Testis (tissue), 2 donors: ENCODE measurements around the gene FOSL1.

ENCODE experiments used
- POLR2A ChIP-seq: fragments of 450-650 bp; IDR thresholded peaks from one replicate; pipeline ENCODE4 v1.6.1; 2017; ENCODE audit warnings: antibody characterized with exemption, mild to moderate bottlenecking, moderate library complexity
- TF ChIP-seq, protein P1 (sequence below), 3 experiments: fragments of 450-650 bp in 2 of 3; fragments of 200-600 bp in 1 of 3; sonication (generic) in 1 of 3; IDR thresholded peaks; one replicate each; pipeline ENCODE4 v1.5.1; 2016 to 2019; ENCODE audit warnings: antibody characterized with exemption in 3 of 3, mild to moderate bottlenecking in 2 of 3, moderate library complexity in 1 of 3

DNA sequence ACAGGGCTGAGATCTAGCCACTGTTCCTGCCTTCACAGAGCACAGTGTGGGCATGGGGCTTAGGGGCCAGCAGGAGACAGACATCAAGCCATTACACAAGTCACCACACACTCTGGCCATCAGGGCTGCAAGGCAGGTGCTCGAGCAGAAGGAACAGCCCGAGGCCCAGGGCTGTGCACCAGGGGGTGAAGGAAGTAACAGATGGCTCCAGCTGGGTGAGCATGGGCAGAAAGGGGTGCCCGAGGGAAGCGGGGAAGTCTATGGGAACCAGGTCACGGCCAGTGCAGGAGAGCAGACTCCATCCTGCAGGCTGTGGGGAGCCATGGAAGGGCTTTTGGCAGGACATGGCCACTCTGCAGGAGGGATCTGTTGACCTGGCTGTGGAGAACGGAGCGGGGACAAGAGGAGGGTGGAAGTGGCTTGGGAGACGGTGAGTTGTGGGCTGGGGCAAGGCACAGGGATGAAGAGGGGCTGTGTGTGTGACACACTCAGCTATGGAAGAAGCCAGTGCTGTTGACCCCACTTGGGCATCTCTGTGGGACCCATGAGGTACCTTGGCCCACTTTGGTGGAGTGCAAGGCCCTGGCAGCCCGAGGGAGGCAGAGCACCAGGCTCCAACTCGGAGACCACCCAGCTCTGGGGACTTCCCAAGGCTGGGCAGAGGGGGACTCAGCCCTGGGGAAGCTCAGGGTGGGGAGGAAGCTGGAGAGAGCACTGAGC, 15.1 kb upstream of the FOSL1 start:
- TF ChIP-seq, protein P1, sequence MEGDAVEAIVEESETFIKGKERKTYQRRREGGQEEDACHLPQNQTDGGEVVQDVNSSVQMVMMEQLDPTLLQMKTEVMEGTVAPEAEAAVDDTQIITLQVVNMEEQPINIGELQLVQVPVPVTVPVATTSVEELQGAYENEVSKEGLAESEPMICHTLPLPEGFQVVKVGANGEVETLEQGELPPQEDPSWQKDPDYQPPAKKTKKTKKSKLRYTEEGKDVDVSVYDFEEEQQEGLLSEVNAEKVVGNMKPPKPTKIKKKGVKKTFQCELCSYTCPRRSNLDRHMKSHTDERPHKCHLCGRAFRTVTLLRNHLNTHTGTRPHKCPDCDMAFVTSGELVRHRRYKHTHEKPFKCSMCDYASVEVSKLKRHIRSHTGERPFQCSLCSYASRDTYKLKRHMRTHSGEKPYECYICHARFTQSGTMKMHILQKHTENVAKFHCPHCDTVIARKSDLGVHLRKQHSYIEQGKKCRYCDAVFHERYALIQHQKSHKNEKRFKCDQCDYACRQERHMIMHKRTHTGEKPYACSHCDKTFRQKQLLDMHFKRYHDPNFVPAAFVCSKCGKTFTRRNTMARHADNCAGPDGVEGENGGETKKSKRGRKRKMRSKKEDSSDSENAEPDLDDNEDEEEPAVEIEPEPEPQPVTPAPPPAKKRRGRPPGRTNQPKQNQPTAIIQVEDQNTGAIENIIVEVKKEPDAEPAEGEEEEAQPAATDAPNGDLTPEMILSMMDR (IDR thresholded peaks at IDR 0.05), result no peak
- no peak for TF ChIP-seq POLR2A
